NB4 (cell line): ENCODE results near the gene VPS29.
A peak's percentile ranks its signal among the peaks of the same experiment; 100 is the strongest.

Experiments used
- CTCF ChIP-seq: IDR thresholded peaks from one replicate; pipeline ENCODE4 v1.5.1; 2012; ENCODE audit warnings: low read depth, low read length
- MAX ChIP-seq: IDR thresholded peaks from 2 replicates; pipeline ENCODE4 v1.6.1; 2011; ENCODE audit warnings: low read depth, low read length
- MYC ChIP-seq: IDR thresholded peaks from 2 replicates; pipeline ENCODE4 v1.6.1; 2011; ENCODE audit warnings: low read depth, low read length
- POLR2A ChIP-seq: IDR thresholded peaks from 2 replicates; pipeline ENCODE4 v1.6.1; 2011; ENCODE audit warnings: mild to moderate bottlenecking; ENCODE audit not compliant: insufficient read length; ENCODE audit errors: extremely low read depth

GRCh38 chr12:110546339-110546738, 44.4 kb upstream of the VPS29 start:
- TF ChIP-seq POLR2A (no peak), CTCF (no peak), MAX (no peak), MYC (0 out of 2 replicates have a peak, but pooled peaks have one; percentile 32)
